Measurements from ENCODE around the gene PDE6H.

PDE6H gene

GRCh38 chr12:14941369-14941768 is 31.5 kb upstream of the PDE6H start:
- Mint-ChIP-seq H3K27ac (no peak overlapping the region), H3K4me3 (no peak overlapping the region), H3K27me3 (no peaks in the 10 kb centered on the region), H3K36me3 (peaks cover 84% of the 10 kb centered on the region), H3K9me3 (peaks cover 1% of the 10 kb centered on the region), H3K4me1 (peaks cover 50% of the 10 kb centered on the region)
- no peak for DNase-seq
- CTCF ChIA-PET = no interaction called here

DNA sequence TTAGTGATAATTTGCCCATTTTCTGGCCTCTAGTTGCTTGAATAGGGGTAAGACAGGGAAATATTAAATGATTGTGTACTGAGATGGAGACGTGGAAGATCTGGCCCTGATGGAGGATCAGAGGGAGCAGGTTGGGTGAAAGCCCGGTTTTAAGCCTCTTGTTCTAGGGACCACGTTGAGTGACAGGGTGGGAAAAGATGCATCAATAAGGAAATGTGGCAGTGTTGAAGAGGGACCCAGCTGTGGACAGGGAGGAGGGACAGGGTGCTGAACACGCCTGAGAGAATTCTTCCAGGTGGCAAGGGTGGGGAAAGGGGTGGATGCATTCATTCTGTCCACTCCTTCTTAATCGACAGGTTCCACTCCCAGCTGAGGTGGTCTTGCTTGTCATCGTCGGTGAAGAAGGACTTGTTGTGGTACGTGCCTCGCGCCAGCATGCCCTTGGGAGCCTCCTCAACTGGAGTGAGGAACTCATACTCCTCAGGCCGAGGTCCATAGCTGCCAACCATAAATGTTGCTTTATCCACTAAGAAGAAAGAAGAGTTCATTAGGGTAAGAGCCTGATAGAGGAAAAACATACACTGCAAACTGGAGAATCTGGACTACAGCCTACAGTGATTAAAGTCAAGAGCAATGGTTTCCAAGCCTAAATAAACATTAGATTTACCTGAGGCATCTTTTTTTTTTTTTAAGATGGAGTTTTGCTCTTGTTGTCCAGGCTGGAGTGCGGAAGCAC is 30.5 kb upstream of the PDE6H start:
- CTCF ChIA-PET = no interaction called here
- H3K4me3 Mint-ChIP-seq = no peak overlapping the region
- peak overlapping the region; percentile 4 for H3K27ac Mint-ChIP-seq
- H3K27me3 Mint-ChIP-seq = no peaks in the 10 kb centered on the region
- H3K36me3 Mint-ChIP-seq = peaks cover 84% of the 10 kb centered on the region
- peaks cover 1% of the 10 kb centered on the region for H3K9me3 Mint-ChIP-seq
- no peak for DNase-seq
- peaks cover 60% of the 10 kb centered on the region for H3K4me1 Mint-ChIP-seq

GRCh38 chr12:14946162-14946561 is 26.7 kb upstream of the PDE6H start:
- H3K4me3 Mint-ChIP-seq = no peak overlapping the region
- no peak for DNase-seq
- CTCF ChIA-PET = interaction anchor here (0.8 to 2.0 kb wide), 3 partner anchors 15 to 177 kb away, joined by 3 to 5 read pairs (median 3); partner anchors contain the start of gene ARHGDIB
- H3K36me3 Mint-ChIP-seq = peaks cover 89% of the 10 kb centered on the region
- no peaks in the 10 kb centered on the region for H3K27me3 Mint-ChIP-seq
- no peaks in the 10 kb centered on the region for H3K9me3 Mint-ChIP-seq
- peaks cover 72% of the 10 kb centered on the region for H3K4me1 Mint-ChIP-seq
- no peak overlapping the region for H3K27ac Mint-ChIP-seq

DNA sequence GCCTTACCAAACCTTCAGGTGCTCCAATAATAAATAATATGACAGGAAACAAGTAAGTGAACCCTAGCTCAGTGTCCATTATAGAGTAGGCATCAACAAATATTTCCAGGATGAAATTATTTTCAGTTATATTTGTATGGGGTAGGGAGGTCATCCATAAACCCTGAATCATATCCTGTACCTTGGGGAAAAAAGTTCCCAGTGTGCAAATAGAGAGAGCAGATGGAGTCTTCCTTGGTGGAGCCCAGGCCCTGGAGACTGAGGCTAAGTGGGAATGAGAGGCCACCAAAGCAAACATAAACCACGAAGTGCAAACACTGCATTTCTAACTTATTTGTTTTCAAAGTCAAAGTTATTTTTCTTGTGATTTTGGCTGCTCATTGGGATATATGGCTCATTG is 26.0 kb upstream of the PDE6H start:
- CTCF ChIA-PET = interaction anchor here (0.7 to 0.8 kb wide), 2 partner anchors 18 to 48 kb away, joined by 3 read pairs; no protein-coding TSS in a partner anchor
- H3K4me1 Mint-ChIP-seq = peaks cover 77% of the 10 kb centered on the region
- no peak overlapping the region for H3K4me3 Mint-ChIP-seq
- H3K9me3 Mint-ChIP-seq = no peaks in the 10 kb centered on the region
- peaks cover 90% of the 10 kb centered on the region for H3K36me3 Mint-ChIP-seq
- DNase-seq = no peak
- H3K27ac Mint-ChIP-seq = peak overlapping the region; percentile 46
- H3K27me3 Mint-ChIP-seq = no peaks in the 10 kb centered on the region

- CTCF ChIA-PET = interaction anchor here (0.8 to 1.5 kb wide), 3 partner anchors 11 to 47 kb away, joined by 3 to 10 read pairs (median 3); partner anchors contain the start of gene ERP27
- H3K4me1 Mint-ChIP-seq = peaks cover 85% of the 10 kb centered on the region
- no peaks in the 10 kb centered on the region for H3K9me3 Mint-ChIP-seq
- peak; percentile 68 for DNase-seq
- no peaks in the 10 kb centered on the region for H3K27me3 Mint-ChIP-seq
- peaks cover 89% of the 10 kb centered on the region for H3K36me3 Mint-ChIP-seq
- H3K27ac Mint-ChIP-seq = peak overlapping the region; percentile 90
- peak overlapping the region; percentile 77 for H3K4me3 Mint-ChIP-seq
Observed at GRCh38 chr12:14948672-14949071, 24.2 kb upstream of the PDE6H start.

DNA sequence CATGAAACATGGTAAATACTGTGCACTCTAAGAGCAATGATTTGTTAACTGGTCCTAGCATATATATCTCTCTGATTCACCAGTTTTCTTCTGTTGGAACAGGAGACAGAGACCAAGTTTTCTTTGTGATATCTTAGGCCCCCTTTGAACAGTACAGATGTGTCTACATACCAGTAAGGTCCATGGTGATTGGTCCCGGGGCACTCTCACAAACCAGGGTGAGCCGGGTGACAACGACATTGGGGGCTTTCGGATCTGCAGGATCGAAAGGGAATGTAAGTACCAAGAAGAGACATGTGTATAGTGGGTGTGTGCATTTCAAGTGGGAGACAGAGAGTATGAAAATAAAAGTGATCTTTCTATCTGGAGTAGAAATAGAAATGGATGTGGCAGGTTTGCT is 23.2 kb upstream of the PDE6H start:
- Mint-ChIP-seq H3K36me3 (peaks cover 91% of the 10 kb centered on the region), H3K4me1 (peaks cover 95% of the 10 kb centered on the region), H3K27me3 (no peaks in the 10 kb centered on the region), H3K4me3 (peak overlapping the region; percentile 77), H3K27ac (peak overlapping the region; percentile 90), H3K9me3 (no peaks in the 10 kb centered on the region)
- CTCF ChIA-PET = no interaction called here
- DNase-seq = no peak

DNA sequence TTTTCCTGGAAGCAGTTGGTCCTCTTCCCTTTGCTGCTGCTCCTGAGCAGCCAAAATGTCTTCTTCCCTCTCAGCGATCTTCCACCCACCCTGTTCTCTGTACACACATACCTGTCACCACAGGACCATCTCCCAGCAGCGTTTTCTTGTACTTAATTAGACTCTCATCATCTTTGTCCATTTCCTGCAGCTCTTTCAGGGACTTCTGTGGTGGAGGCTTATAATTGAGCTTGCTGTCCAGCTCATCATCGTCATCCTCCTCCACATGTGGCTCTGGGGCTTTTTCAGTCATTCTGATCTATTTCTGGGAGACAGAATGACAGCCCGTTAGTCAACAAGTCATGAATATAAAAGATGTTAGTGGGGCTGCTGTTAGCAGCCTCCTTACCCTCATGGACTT is 22.4 kb upstream of the PDE6H start:
- Mint-ChIP-seq H3K27ac (peak overlapping the region; percentile 90), H3K36me3 (peaks cover 86% of the 10 kb centered on the region)

GRCh38 chr12:14950982-14951746 is 21.7 kb upstream of the PDE6H start:
- peaks cover 96% of the 10 kb centered on the region for H3K4me1 Mint-ChIP-seq
- no peaks in the 10 kb centered on the region for H3K9me3 Mint-ChIP-seq
- H3K27me3 Mint-ChIP-seq = no peaks in the 10 kb centered on the region
- no peak for DNase-seq
- peaks cover 82% of the 10 kb centered on the region for H3K36me3 Mint-ChIP-seq
- H3K4me3 Mint-ChIP-seq = peak overlapping the region; percentile 75
- CTCF ChIA-PET = interaction anchor here (0.7 to 1.4 kb wide), 2 partner anchors 8 to 11 kb away, joined by 3 to 5 read pairs; partner anchors contain the start of gene ARHGDIB
- peak overlapping the region; percentile 96 for H3K27ac Mint-ChIP-seq

More for the DNA sequence above, 22.4 kb upstream of the PDE6H start:
- CTCF ChIA-PET = interaction anchor here (0.7 to 1.4 kb wide), 2 partner anchors 9 to 11 kb away, joined by 3 to 5 read pairs; partner anchors contain the start of gene ARHGDIB
- H3K27me3 Mint-ChIP-seq = no peaks in the 10 kb centered on the region
- peaks cover 96% of the 10 kb centered on the region for H3K4me1 Mint-ChIP-seq
- H3K9me3 Mint-ChIP-seq = no peaks in the 10 kb centered on the region
- DNase-seq = no peak
- H3K4me3 Mint-ChIP-seq = peak overlapping the region; percentile 77

DNA sequence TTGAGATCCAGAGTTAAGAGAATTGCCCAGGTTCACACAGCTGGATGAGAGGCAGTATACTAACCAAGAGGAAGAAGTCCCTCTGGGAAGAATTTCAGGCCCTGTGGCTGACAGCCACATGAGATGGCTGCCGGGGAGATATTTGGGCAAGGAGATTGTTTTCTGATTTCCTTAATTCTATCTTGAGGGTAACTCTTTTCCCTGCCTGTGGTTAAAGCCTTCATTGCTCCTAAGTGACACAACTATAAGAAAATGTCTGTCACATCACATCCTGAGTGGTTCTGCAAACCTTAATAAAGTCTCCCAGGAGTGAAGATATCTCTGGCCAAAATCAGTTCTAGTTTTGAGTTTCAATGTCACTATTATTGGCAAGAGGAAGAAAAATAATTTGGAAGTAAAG is 21.0 kb upstream of the PDE6H start:
- Mint-ChIP-seq H3K4me1 (peaks cover 96% of the 10 kb centered on the region), H3K27ac (peak overlapping the region; percentile 96), H3K9me3 (no peaks in the 10 kb centered on the region), H3K27me3 (no peaks in the 10 kb centered on the region), H3K36me3 (peaks cover 80% of the 10 kb centered on the region), H3K4me3 (peak overlapping the region; percentile 75)
- CTCF ChIA-PET = no interaction called here
- no peak for DNase-seq

DNA sequence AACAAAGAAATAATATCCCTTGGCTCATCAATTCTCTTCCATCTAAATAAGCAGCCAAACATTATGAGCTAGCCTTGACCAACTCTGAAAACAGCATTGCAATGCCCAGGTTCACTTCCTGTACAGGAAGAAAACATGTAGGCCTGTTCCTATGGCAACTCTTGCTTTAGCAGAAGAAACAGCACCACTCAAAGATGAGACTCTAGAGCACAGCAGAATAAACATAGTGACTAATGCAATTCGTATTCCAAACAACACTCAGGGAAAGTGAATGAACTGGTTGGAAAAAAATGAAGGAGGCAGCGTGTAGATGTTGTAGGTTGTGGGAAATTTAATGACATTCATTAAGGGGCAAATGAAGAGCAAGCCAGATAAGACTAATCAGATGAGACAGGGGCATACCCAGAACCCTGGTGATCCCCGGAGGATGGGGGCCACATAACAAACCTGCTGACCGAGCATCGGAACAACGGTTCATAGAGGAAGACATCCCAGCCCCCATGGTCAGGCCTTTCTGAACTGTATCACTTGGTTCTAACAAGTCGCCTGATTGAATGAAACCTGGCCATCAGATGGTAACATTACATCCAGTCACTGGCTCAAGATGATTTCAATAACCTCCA is 20.4 kb upstream of the PDE6H start:
- Mint-ChIP-seq H3K4me1 (peaks cover 95% of the 10 kb centered on the region), H3K9me3 (no peaks in the 10 kb centered on the region), H3K27me3 (no peaks in the 10 kb centered on the region), H3K27ac (peak overlapping the region; percentile 96), H3K4me3 (peak overlapping the region; percentile 75), H3K36me3 (peaks cover 79% of the 10 kb centered on the region)
- peak; percentile 52 for DNase-seq
- CTCF ChIA-PET = no interaction called here

DNA sequence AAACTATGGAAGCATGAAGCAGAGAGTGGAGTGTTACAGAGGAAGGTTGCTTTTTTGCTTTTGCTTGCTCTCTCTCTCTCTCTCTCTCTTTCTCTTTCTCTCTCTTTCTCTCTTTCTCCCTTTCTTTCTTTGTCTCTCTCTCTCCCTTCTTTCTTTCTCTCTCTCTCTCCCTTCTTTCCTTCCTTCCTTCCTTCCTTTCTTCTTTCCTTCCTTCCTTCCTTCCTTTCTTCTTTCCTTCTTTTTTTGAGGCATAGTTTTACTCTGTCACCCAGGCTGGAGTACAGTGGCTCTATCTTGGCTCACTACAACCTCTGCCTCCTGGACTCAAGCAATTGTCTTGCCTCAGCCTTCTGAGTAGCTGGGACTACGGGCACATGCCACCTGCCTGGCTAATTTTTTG is 19.1 kb upstream of the PDE6H start:
- Mint-ChIP-seq H3K27me3 (no peaks in the 10 kb centered on the region), H3K9me3 (no peaks in the 10 kb centered on the region), H3K36me3 (peaks cover 79% of the 10 kb centered on the region), H3K27ac (peak overlapping the region; percentile 96), H3K4me1 (peaks cover 90% of the 10 kb centered on the region), H3K4me3 (peak overlapping the region; percentile 75)
- CTCF ChIA-PET = interaction anchor here (0.7 to 1.0 kb wide), 3 partner anchors 17 to 183 kb away, joined by 3 to 4 read pairs (median 3); a partner anchor contains a TSS
- DNase-seq = no peak

DNA sequence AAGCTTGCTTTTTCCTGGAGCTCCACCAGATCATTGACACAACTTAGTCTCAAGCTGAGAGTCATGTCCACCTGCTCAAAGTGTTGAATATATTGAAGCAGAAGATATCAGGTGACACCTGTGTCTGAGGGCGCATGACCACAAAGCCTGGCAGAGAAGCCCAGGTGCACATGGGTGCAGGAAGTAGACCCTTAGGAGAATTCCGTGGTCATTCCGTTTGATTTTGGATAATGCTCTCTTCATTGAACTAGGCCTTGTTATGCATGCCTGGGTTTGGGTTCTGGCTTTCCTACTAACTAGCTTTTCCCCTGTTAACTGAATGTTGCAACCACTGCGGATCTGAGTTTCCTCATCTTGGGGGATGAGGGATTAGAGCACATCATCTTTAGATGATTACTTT is 18.6 kb upstream of the PDE6H start:
- Mint-ChIP-seq H3K36me3 (peaks cover 79% of the 10 kb centered on the region), H3K27me3 (no peaks in the 10 kb centered on the region), H3K27ac (peak overlapping the region; percentile 96), H3K9me3 (no peaks in the 10 kb centered on the region), H3K4me3 (peak overlapping the region; percentile 75), H3K4me1 (peaks cover 86% of the 10 kb centered on the region)
- CTCF ChIA-PET = interaction anchor here (0.7 to 1.0 kb wide), 3 partner anchors 17 to 183 kb away, joined by 3 to 4 read pairs (median 3); a partner anchor contains a TSS
- peak; percentile 36 for DNase-seq

DNA sequence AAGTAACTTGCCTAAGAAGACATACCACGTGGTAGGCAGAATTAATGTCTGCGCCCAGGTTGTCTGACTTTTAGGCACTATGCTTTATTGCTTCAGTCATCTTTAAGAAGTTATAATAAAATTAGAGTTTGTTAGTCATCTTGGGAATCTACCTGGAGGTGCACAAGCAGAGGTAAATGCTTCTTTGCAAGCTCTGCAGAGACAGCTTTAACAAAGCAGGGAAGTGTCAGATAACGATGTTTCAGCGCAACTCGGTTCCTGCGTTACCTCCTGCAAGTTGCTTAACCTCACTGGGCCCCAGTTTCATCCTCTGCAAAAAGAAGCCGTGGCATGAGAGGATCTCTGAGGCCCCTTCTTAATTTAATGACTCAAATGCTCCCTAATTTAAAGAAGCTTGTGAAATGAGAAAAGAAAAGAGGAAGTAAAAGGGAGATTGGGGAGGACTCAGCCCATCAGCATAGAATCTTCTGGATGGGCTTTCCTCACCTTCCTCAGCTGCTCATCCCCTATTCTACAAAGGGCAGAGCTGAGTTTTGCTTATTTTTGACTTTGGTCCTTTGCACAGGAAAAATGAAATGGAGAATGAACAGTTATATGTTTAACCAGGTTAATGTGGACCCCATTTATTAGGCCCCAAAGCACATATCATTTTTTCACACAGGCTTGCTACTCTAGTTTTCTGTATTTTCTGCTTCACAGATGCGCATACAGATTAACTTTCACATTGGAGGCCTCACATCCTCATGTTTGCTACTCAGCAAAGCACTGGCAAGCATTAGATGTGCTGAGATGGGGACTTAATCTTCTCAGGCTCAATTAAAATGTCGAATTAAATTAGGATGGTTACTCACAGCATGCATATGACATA is 16.6 kb upstream of the PDE6H start:
- peak; percentile 36 for DNase-seq
- peaks cover 66% of the 10 kb centered on the region for H3K4me1 Mint-ChIP-seq
- peak overlapping the region; percentile 95 for H3K4me3 Mint-ChIP-seq
- H3K27me3 Mint-ChIP-seq = no peaks in the 10 kb centered on the region
- H3K9me3 Mint-ChIP-seq = no peaks in the 10 kb centered on the region
- CTCF ChIA-PET = no interaction called here
- peak overlapping the region; percentile 86 for H3K27ac Mint-ChIP-seq
- peaks cover 79% of the 10 kb centered on the region for H3K36me3 Mint-ChIP-seq
